ENCODE data around the gene SAGE1. TPM values are rescaled to one million over a fixed set of nuclear protein-coding genes. Genes with fewer than 3 reads are reported as not detected.

Gene SAGE1
- polyA plus RNA-seq, 1 donor from 2014 or later = not detected

- TF ChIP-seq MXI1 (conservative IDR thresholded peaks at IDR 0.05; ENCODE audit: poor library complexity, severe bottlenecking) (no peak), REST (IDR thresholded peaks at IDR 0.05; ENCODE audit: borderline replicate concordance) (no peak), POLR2AphosphoS5 (IDR thresholded peaks at IDR 0.05) (no peak), CTCF (IDR thresholded peaks at IDR 0.05; ENCODE audit: poor library complexity, severe bottlenecking) (no peak), SMC3 (conservative IDR thresholded peaks at IDR 0.05; ENCODE audit: poor library complexity) (no peak), EP300 (conservative IDR thresholded peaks at IDR 0.05; ENCODE audit: poor library complexity, severe bottlenecking) (no peak), EZH2 (IDR thresholded peaks at IDR 0.05; ENCODE audit: borderline replicate concordance, insufficient read depth, low read length, poor library complexity, severe bottlenecking) (no peak), TAF1 (IDR thresholded peaks at IDR 0.05; ENCODE audit: low read depth) (no peak), RAD21 (conservative IDR thresholded peaks at IDR 0.05) (no peak)
- no peak overlapping the region for H2AFZ ChIP-seq (ENCODE audit: low read depth, low read length)
- no peak overlapping the region for H3K4me2 ChIP-seq (ENCODE audit: low read length)
- H3K27ac ChIP-seq (ENCODE audit: low read length) = no peak overlapping the region
- H3K9me3 ChIP-seq (ENCODE audit: low read length) = no peaks in the 10 kb centered on the region
- no peak overlapping the region for H3K4me3 ChIP-seq (ENCODE audit: low read length)
- no peaks in the 10 kb centered on the region for H3F3A ChIP-seq (ENCODE audit: insufficient read depth, low read length, poor library complexity, severe bottlenecking)
- no peak overlapping the region for H3K9ac ChIP-seq (ENCODE audit: low read length)
- no peaks in the 10 kb centered on the region for H3K27me3 ChIP-seq (ENCODE audit: insufficient read depth, low read depth, low read length)
- H3K79me2 ChIP-seq (replicated peaks; ENCODE audit: insufficient read depth, low read length) = no peaks in the 10 kb centered on the region
- no peaks in the 10 kb centered on the region for H4K20me1 ChIP-seq (ENCODE audit: insufficient read depth)
- H3K9me2 ChIP-seq (ENCODE audit: insufficient read depth, low read length) = no peaks in the 10 kb centered on the region
- H3K36me3 ChIP-seq (ENCODE audit: insufficient read depth, low read length) = no peaks in the 10 kb centered on the region
Measured at GRCh38 chrX:135927897-135928296, 34.4 kb downstream of the SAGE1 start.

GRCh38 chrX:135931644-135932487, 38.4 kb downstream of the SAGE1 start:
- no peak overlapping the region for H3K9ac ChIP-seq (ENCODE audit: low read length)
- no peak overlapping the region for H3K4me2 ChIP-seq (ENCODE audit: low read length)
- no peak overlapping the region for H2AFZ ChIP-seq (ENCODE audit: low read depth, low read length)
- no peaks in the 10 kb centered on the region for H3K9me3 ChIP-seq (ENCODE audit: low read length)
- H4K20me1 ChIP-seq (ENCODE audit: insufficient read depth) = no peaks in the 10 kb centered on the region
- H3K27me3 ChIP-seq (ENCODE audit: insufficient read depth, low read depth, low read length) = no peaks in the 10 kb centered on the region
- H3K79me2 ChIP-seq (replicated peaks; ENCODE audit: insufficient read depth, low read length) = no peaks in the 10 kb centered on the region
- H3K4me3 ChIP-seq (ENCODE audit: low read length) = no peak overlapping the region
- H3K27ac ChIP-seq (ENCODE audit: low read length) = no peak overlapping the region
- H3K36me3 ChIP-seq (ENCODE audit: insufficient read depth, low read length) = no peaks in the 10 kb centered on the region
- H3F3A ChIP-seq (ENCODE audit: insufficient read depth, low read length, poor library complexity, severe bottlenecking) = no peaks in the 10 kb centered on the region
- H3K9me2 ChIP-seq (ENCODE audit: insufficient read depth, low read length) = no peaks in the 10 kb centered on the region
- TF ChIP-seq REST (IDR thresholded peaks at IDR 0.05; ENCODE audit: borderline replicate concordance) (no peak), SMC3 (conservative IDR thresholded peaks at IDR 0.05; ENCODE audit: poor library complexity) (peak; percentile 68), CTCF (IDR thresholded peaks at IDR 0.05; ENCODE audit: poor library complexity, severe bottlenecking) (peak; percentile 64), RAD21 (conservative IDR thresholded peaks at IDR 0.05) (peak; percentile 64)
